ENCODE results near the gene IFNA7. TPM values are rescaled to one million over a fixed set of nuclear protein-coding genes. Genes with fewer than 3 reads are reported as not detected.

Gene IFNA7
- not detected in 2 replicates for total RNA-seq

GRCh38 chr9:21202105-21202504 is at the start of gene IFNA7:
IFNA7 (minus strand) TSS chr9:21202205; CDS start chr9:21202165, 40 bp downstream.

GRCh38 chr9:21239911-21240310 is 37.9 kb upstream of the IFNA7 start, which contains the start of gene IFNA14:
IFNA14 (minus strand) TSS chr9:21240005; CDS start chr9:21239935, 70 bp downstream.

DNA sequence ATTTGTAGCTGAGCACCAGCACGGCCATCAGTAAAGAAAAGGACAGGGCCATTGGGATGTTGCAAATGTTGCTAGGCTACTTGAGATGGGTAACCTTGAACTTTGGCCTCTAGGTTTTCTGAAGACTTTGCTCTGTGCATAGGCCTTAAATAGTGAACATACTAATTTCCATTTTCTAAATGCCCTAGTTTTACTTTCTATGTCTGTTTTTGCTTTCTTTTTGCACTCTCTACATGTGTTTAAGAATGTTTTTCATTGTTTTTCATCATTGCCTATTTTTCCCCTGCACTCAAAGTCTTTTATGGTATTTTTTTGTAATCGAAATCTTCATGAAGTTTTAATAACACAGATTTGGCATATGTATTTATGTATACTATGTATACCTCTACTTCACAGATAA is 26.1 kb upstream of the IFNA7 start, which contains the start of gene IFNA17:
Gene IFNA17, minus strand, starts transcription at position 101 of the 400 bp plus-strand sequence. Its CDS starts 49 bp downstream, at position 52.

DNA sequence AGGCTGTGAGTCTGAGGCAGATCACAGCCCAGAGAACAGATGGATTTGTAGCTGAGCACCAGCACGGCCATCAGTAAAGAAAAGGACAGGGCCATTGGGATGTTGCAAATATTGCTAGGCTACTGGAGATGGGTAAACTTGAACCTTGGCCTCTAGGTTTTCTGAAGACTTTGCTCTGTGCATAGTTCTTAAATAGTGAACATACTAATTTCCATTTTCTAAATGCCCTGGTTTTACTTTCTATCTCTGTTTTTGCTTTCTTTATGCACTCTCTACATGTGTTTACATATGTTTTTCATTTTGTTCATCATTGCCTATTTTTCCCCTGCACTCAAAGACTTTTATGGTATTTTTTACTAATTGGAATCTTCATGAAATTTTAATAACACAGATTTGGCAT is 15.2 kb upstream of the IFNA7 start, which contains the start of gene IFNA16:
Gene IFNA16, minus strand, starts transcription at position 101 of the 400 bp plus-strand sequence. Its CDS starts 6 bp downstream, at position 95.

GRCh38 chr9:21207043-21207442 is 5.0 kb upstream of the IFNA7 start, which contains the start of gene IFNA10:
IFNA10 (minus strand) TSS chr9:21207143; CDS start chr9:21207097, 46 bp downstream.

GRCh38 chr9:21187487-21187886 is 14.5 kb downstream of the IFNA7 start, which contains the start of gene IFNA4:
IFNA4 (minus strand) TSS chr9:21187587; CDS start chr9:21187531, 56 bp downstream.

GRCh38 chr9:21166560-21166959 is 35.4 kb downstream of the IFNA7 start, which contains the start of gene IFNA21:
IFNA21 (minus strand) TSS chr9:21166660; CDS start chr9:21166612, 48 bp downstream.

Other genes with a start within 250 kb of the IFNA7 start
- gene HACD4, start 170.6 kb downstream of the IFNA7 start, total RNA-seq = 1.3 and 1.7 TPM in 2 replicates
- gene IFNB1, start 124.3 kb downstream of the IFNA7 start, total RNA-seq = not detected in 2 replicates
- gene IFNW1, start 60.4 kb downstream of the IFNA7 start, total RNA-seq = not detected in 2 replicates
- not detected in 2 replicates for gene IFNA21, start 35.5 kb downstream of the IFNA7 start, total RNA-seq
- gene IFNA4, start 14.6 kb downstream of the IFNA7 start, total RNA-seq = not detected in 2 replicates
- not detected in 2 replicates for gene IFNA10, start 4.9 kb upstream of the IFNA7 start, total RNA-seq
- gene IFNA16, start 15.1 kb upstream of the IFNA7 start, total RNA-seq = not detected in 2 replicates
- not detected in 2 replicates for gene IFNA17, start 26.0 kb upstream of the IFNA7 start, total RNA-seq
- not detected in 2 replicates for gene IFNA14, start 37.8 kb upstream of the IFNA7 start, total RNA-seq
- not detected in 2 replicates for gene IFNA5, start 103.1 kb upstream of the IFNA7 start, total RNA-seq
- gene KLHL9, start 133.2 kb upstream of the IFNA7 start, total RNA-seq = 20.5 and 26.0 TPM in 2 replicates
- not detected in 2 replicates for gene IFNA6, start 148.7 kb upstream of the IFNA7 start, total RNA-seq
- not detected in 2 replicates for gene IFNA13, start 165.9 kb upstream of the IFNA7 start, total RNA-seq
- not detected in 2 replicates for gene IFNA2, start 183.2 kb upstream of the IFNA7 start, total RNA-seq
- gene IFNA8, start 206.9 kb upstream of the IFNA7 start, total RNA-seq = not detected in 2 replicates
- not detected in 2 replicates for gene IFNA1, start 238.2 kb upstream of the IFNA7 start, total RNA-seq

Data from cardiac ventricle fibroblast (primary cell).